GM12892 (cell line): Measurements from ENCODE around the gene CCDC40.

Experiments used
- POLR2A ChIP-seq: IDR thresholded peaks from 2 replicates; pipeline ENCODE4 v1.6.1; 2011; ENCODE audit warnings: low read depth, low read length, control low read depth
- TAF1 ChIP-seq: IDR thresholded peaks from 2 replicates; pipeline ENCODE4 v1.6.1; 2011; ENCODE audit warnings: low read depth, mild to moderate bottlenecking, control low read depth, low read length, borderline replicate concordance

DNA sequence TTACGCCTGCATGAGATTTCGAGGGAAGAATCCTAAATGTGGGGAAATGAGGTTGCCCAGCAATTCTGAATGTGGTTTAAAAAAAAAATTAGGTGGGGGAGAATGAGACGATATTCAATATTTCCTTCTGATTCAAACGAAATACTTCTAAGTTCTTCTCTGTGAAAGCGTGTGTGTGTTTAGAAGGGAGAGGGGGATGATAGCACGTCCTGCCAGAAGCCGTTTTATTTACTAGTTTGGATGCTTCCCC is 48.6 kb upstream of the CCDC40 start:
- no peak for TF ChIP-seq POLR2A
- TF ChIP-seq TAF1: no peak
